Tongue (tissue), 2 donors: Measurements from ENCODE around the gene GUCY2D. TPM values are rescaled to one million over a fixed set of nuclear protein-coding genes. Genes with fewer than 3 reads are reported as not detected.

Source experiments
- DNase-seq: peaks from one replicate; pipeline ENCODE4 v3.0.0-alpha.2; 2015
- total RNA-seq: library from RNA; depleted of rRNA; stranded (reverse); fragments of >200 nt; gene quantifications from one replicate; pipeline ENCODE4 v1.2.3, GENCODE V29; 2014

GUCY2D gene
- total RNA-seq, 1 donor from 2014 or later: not detected

GRCh38 chr17:8064561-8065019, 62.2 kb downstream of the GUCY2D start:
- DNase-seq: no peak

- no peak for DNase-seq
Observed at GRCh38 chr17:8066841-8067775, 64.7 kb downstream of the GUCY2D start.

GRCh38 chr17:8067806-8068205, 65.4 kb downstream of the GUCY2D start:
- no peak for DNase-seq

- DNase-seq: no peak
Observed at GRCh38 chr17:8068736-8069586, 66.5 kb downstream of the GUCY2D start.

- DNase-seq: no peak
Observed at GRCh38 chr17:8069587-8069860, 67.1 kb downstream of the GUCY2D start.

Other genes with a start within 250 kb of the GUCY2D start
- 8.4 TPM for gene KDM6B, start 168.4 kb upstream of the GUCY2D start, total RNA-seq
- gene TMEM88, start 147.5 kb upstream of the GUCY2D start, total RNA-seq: 4.5 TPM
- gene NAA38, start 145.1 kb upstream of the GUCY2D start, total RNA-seq: 64.7 TPM
- gene CYB5D1, start 144.6 kb upstream of the GUCY2D start, total RNA-seq: 12.8 TPM
- 78.9 TPM for gene CHD3, start 113.8 kb upstream of the GUCY2D start, total RNA-seq
- gene RNF227, start 86.3 kb upstream of the GUCY2D start, total RNA-seq: 12.5 TPM
- gene KCNAB3, start 72.8 kb upstream of the GUCY2D start, total RNA-seq: 0.82 TPM
- 21.7 TPM for gene TRAPPC1, start 70.7 kb upstream of the GUCY2D start, total RNA-seq
- gene CNTROB, start 70.4 kb upstream of the GUCY2D start, total RNA-seq: 18.2 TPM
- gene ALOX15B, start 36.4 kb downstream of the GUCY2D start, total RNA-seq: 2.2 TPM
- gene ALOX12B, start 85.1 kb downstream of the GUCY2D start, total RNA-seq: 0.72 TPM
- gene ALOXE3, start 115.9 kb downstream of the GUCY2D start, total RNA-seq: not detected
- not detected for gene HES7, start 121.5 kb downstream of the GUCY2D start, total RNA-seq
- gene PER1, start 149.8 kb downstream of the GUCY2D start, total RNA-seq: 83.3 TPM
- 17.1 TPM for gene VAMP2, start 160.3 kb downstream of the GUCY2D start, total RNA-seq
- gene TMEM107, start 173.8 kb downstream of the GUCY2D start, total RNA-seq: 5.4 TPM
- gene BORCS6, start 187.6 kb downstream of the GUCY2D start, total RNA-seq: 7.6 TPM
- 21.0 TPM for gene AURKB, start 208.0 kb downstream of the GUCY2D start, total RNA-seq
- gene CTC1, start 245.4 kb downstream of the GUCY2D start, total RNA-seq: 6.6 TPM
- gene PFAS, start 246.7 kb downstream of the GUCY2D start, total RNA-seq: 21.3 TPM